MM.1S (cell line): Measurements from ENCODE around the gene CLIC4.

Experiments used
- DNase-seq: peaks from one replicate; pipeline ENCODE4 v3.0.0-alpha.2; 2015
- H2AFZ ChIP-seq: fragments of 300-600 bp; sonication (generic); 2 replicates; pipeline ENCODE4 v1.6.0; 2016; ENCODE audit warnings: antibody characterized with exemption, low read length
- H3F3A ChIP-seq: fragments of 300-600 bp; sonication (generic); 2 replicates; pipeline ENCODE4 v1.6.1; 2016; ENCODE audit warnings: mild to moderate bottlenecking, antibody characterized with exemption, low read length, moderate library complexity, mixed read lengths; ENCODE audit not compliant: insufficient read depth
- H3K27ac ChIP-seq: fragments of 300-600 bp; sonication (generic); 2 replicates; pipeline ENCODE4 v1.5.1; 2016; ENCODE audit warnings: mild to moderate bottlenecking, low read length
- H3K27me3 ChIP-seq: fragments of 300-600 bp; sonication (generic); replicated peaks from 2 replicates; pipeline ENCODE4 v1.6.0; 2016; ENCODE audit warnings: low read length; ENCODE audit not compliant: insufficient read depth
- H3K36me3 ChIP-seq: fragments of 300-600 bp; sonication (generic); replicated peaks from 2 replicates; pipeline ENCODE4 v1.6.1; 2016; ENCODE audit warnings: mild to moderate bottlenecking, low read length, mixed read lengths; ENCODE audit not compliant: insufficient read depth
- H3K4me1 ChIP-seq: fragments of 300-600 bp; sonication (generic); 2 replicates; pipeline ENCODE4 v1.6.1; 2016; ENCODE audit warnings: low read length, mixed read lengths
- H3K4me2 ChIP-seq: fragments of 300-600 bp; sonication (generic); 2 replicates; pipeline ENCODE4 v1.6.0; 2016; ENCODE audit warnings: low read depth, low read length
- H3K4me3 ChIP-seq: fragments of 300-600 bp; sonication (generic); 2 replicates; pipeline ENCODE4 v1.5.1; 2016; ENCODE audit warnings: low read length, mixed read lengths
- H3K79me2 ChIP-seq: fragments of 300-600 bp; sonication (generic); 2 replicates; pipeline ENCODE4 v1.6.1; 2016; ENCODE audit warnings: mixed run types, low read length, mixed read lengths
- H3K9ac ChIP-seq: fragments of 300-600 bp; sonication (generic); 2 replicates; pipeline ENCODE4 v1.6.1; 2016; ENCODE audit warnings: low read length, mixed read lengths
- H3K9me2 ChIP-seq: fragments of 300-600 bp; sonication (generic); replicated peaks from 2 replicates; pipeline ENCODE4 v1.6.1; 2016; ENCODE audit warnings: mild to moderate bottlenecking, low read length, mixed read lengths; ENCODE audit not compliant: insufficient read depth
- H3K9me3 ChIP-seq: fragments of 300-600 bp; sonication (generic); replicated peaks from 2 replicates; pipeline ENCODE4 v1.6.1; 2016; ENCODE audit warnings: mild to moderate bottlenecking, low read length, mixed read lengths; ENCODE audit not compliant: insufficient read depth
- H4K20me1 ChIP-seq: fragments of 300-600 bp; sonication (generic); 2 replicates; pipeline ENCODE4 v1.6.1; 2016; ENCODE audit warnings: mild to moderate bottlenecking, low read length, moderate library complexity, mixed read lengths; ENCODE audit not compliant: insufficient read depth
- EZH2 ChIP-seq: fragments of 300-600 bp; sonication (generic); optimal IDR thresholded peaks from 2 replicates; pipeline ENCODE3; 2017; ENCODE audit warnings: low read depth, mild to moderate bottlenecking, antibody characterized with exemption, low read length, mixed read lengths
- EZH2phosphoT487 ChIP-seq: fragments of 300-600 bp; sonication (generic); IDR thresholded peaks from 2 replicates; pipeline ENCODE4 v1.6.1; 2018; ENCODE audit warnings: antibody characterized with exemption, low read length
- TF ChIP-seq, protein P1 (sequence below): fragments of 300-600 bp; sonication (generic); IDR thresholded peaks from 2 replicates; pipeline ENCODE4 v1.5.1; 2016; ENCODE audit warnings: antibody characterized with exemption, low read length, mixed read lengths

CLIC4 gene

DNA sequence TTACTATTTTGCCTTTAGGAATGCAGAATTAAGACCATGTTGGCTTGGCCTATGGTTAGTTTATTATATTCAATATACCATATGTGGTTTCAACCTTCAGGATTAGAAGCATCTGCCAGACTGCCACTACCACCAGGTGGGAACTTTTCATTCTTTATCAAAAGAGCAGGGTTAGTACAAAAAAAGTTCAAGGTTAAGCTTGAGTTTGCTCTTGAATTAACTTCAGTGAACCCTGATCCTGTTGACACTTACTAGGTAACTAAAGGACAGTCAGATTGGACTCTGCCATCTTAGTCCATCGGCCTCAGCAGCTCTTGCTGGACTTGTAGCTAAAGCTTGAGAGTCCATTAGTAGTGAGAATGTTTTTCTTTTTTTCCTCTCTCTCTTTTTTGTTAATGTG is 22.1 kb downstream of the CLIC4 start:
- Histone ChIP-seq H3K4me2 (no peak overlapping the region), H3K4me3 (no peak overlapping the region), H3K27ac (no peak overlapping the region), H3F3A (peaks cover 6% of the 10 kb centered on the region), H3K79me2 (peaks cover 99% of the 10 kb centered on the region), H3K9me3 (no peaks in the 10 kb centered on the region), H3K9ac (no peak overlapping the region), H3K27me3 (no peaks in the 10 kb centered on the region), H4K20me1 (peaks cover 27% of the 10 kb centered on the region), H2AFZ (no peak overlapping the region), H3K9me2 (no peaks in the 10 kb centered on the region), H3K36me3 (no peaks in the 10 kb centered on the region), H3K4me1 (peaks cover 16% of the 10 kb centered on the region)
- TF ChIP-seq EZH2phosphoT487 (no peak), EZH2 (no peak)
- TF ChIP-seq, protein P1, sequence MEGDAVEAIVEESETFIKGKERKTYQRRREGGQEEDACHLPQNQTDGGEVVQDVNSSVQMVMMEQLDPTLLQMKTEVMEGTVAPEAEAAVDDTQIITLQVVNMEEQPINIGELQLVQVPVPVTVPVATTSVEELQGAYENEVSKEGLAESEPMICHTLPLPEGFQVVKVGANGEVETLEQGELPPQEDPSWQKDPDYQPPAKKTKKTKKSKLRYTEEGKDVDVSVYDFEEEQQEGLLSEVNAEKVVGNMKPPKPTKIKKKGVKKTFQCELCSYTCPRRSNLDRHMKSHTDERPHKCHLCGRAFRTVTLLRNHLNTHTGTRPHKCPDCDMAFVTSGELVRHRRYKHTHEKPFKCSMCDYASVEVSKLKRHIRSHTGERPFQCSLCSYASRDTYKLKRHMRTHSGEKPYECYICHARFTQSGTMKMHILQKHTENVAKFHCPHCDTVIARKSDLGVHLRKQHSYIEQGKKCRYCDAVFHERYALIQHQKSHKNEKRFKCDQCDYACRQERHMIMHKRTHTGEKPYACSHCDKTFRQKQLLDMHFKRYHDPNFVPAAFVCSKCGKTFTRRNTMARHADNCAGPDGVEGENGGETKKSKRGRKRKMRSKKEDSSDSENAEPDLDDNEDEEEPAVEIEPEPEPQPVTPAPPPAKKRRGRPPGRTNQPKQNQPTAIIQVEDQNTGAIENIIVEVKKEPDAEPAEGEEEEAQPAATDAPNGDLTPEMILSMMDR: no peak
- DNase-seq: no peak

DNA sequence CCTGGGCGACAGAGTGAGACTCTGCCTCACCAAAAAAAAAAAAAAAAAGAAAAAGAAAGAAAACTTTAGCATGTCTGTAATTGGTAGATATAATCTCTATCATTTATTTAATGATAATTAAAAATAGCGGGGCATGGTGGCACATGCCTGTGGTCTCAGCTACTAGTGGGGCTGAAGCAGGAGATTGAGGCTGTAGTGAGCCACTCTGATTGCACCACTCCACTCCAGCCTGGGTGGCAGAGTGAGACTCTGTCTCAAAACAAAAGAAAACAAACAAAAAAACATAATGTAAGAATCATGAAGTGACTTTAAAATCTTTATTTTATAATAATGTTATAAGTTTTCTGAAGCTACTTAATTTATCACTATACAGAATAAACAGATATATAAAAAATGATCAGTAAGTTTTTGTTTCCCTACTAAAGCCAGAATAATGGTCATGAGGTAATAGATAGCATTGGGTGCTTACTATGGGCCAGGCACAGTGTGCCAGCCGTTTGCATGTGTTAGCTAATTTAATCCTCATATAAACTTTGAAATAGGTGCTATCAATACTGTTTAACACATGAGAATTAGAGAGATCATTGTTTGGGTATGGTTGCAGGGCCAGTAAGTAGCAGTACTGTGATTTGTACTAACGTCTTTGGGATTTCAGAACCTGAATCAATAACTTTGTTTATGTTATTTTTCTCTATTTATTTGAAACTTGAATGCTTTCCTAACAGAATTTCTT is 23.8 kb downstream of the CLIC4 start:
- no peaks in the 10 kb centered on the region for H3K9me2 ChIP-seq
- H3K4me2 ChIP-seq: peak overlapping the region; percentile 24; the same call in 1 of the 2 replicates
- H3K9ac ChIP-seq: no peak overlapping the region
- H2AFZ ChIP-seq: no peak overlapping the region
- H3K27me3 ChIP-seq: no peaks in the 10 kb centered on the region
- no peak overlapping the region for H3K4me3 ChIP-seq
- peak overlapping the region; percentile 5; the same call in 1 of the 2 replicates for H3K27ac ChIP-seq
- H3K79me2 ChIP-seq: peaks cover 99% of the 10 kb centered on the region
- no peak for DNase-seq
- H3K9me3 ChIP-seq: no peaks in the 10 kb centered on the region
- H3F3A ChIP-seq: peaks cover 6% of the 10 kb centered on the region
- peaks cover 25% of the 10 kb centered on the region; the same call in 1 of the 2 replicates for H4K20me1 ChIP-seq
- H3K36me3 ChIP-seq: no peaks in the 10 kb centered on the region
- TF ChIP-seq EZH2phosphoT487: no peak
- TF ChIP-seq, protein P1: no peak
- TF ChIP-seq EZH2: no peak
- H3K4me1 ChIP-seq: peaks cover 16% of the 10 kb centered on the region

DNA sequence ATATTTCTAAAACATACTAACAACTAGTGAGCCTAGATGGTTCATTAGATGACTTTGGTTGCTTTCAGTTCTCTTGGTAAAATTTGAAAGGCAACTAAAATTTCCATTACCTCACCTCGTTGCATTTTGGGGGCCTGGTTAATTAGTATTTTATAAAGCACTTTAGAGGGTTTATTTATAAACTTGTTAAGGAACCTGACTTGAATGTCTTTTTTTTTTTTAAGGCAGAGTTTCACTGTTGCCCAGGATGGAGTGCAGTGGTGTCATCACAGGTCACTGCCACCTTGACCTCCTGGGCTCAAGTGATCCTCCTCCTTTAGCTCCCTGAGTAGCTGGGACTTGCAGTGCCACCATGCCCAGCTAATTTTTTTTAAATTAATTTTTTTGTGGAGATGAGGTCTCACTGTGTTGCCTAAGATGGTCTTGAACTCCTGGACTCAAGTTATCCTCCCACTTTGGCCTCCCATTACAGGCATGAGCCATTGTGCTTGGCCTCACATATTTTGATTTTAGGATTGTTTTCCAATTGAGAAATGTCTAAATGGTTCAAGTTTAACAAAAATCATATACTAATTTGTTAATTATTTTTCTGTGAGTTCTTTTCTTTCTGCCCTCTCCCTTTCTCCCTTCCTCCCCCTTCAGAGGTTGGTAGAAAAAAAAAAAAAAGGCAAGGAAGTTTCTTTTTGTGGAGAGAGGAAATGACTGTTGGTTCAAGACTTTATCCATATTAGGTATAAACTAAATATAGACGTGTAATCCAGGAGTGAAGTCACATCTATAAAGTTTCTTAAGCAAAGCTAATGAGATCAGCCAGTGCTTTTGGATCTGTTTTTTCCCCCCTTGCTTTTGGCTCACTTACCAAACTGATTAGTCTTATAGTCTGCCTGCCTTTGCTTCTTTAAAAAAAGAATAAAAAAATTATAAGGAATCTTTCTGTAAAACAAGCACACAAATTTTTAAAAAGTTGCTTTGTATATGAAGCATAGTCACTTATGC is 24.7 kb downstream of the CLIC4 start:
- Histone ChIP-seq H2AFZ (no peak overlapping the region), H3K4me2 (peak overlapping the region; percentile 1; the same call in 1 of the 2 replicates), H3K27me3 (no peaks in the 10 kb centered on the region), H3K9me3 (no peaks in the 10 kb centered on the region), H3K4me1 (peaks cover 16% of the 10 kb centered on the region), H3K9ac (no peak overlapping the region), H4K20me1 (peaks cover 23% of the 10 kb centered on the region; the same call in 1 of the 2 replicates), H3F3A (peaks cover 6% of the 10 kb centered on the region), H3K9me2 (no peaks in the 10 kb centered on the region), H3K27ac (peak overlapping the region; percentile 5; the same call in 1 of the 2 replicates), H3K36me3 (no peaks in the 10 kb centered on the region), H3K79me2 (peaks cover 99% of the 10 kb centered on the region), H3K4me3 (no peak overlapping the region)
- DNase-seq: no peak
- TF ChIP-seq EZH2phosphoT487 (no peak), EZH2 (no peak)
- TF ChIP-seq, protein P1: no peak
